Measurements from ENCODE around the gene ADNP. TPM values are rescaled to one million over a fixed set of nuclear protein-coding genes. Genes with fewer than 3 reads are reported as not detected.

The ADNP gene
- total RNA-seq, 1 experiment from 2014 or later: 106 TPM

DNA sequence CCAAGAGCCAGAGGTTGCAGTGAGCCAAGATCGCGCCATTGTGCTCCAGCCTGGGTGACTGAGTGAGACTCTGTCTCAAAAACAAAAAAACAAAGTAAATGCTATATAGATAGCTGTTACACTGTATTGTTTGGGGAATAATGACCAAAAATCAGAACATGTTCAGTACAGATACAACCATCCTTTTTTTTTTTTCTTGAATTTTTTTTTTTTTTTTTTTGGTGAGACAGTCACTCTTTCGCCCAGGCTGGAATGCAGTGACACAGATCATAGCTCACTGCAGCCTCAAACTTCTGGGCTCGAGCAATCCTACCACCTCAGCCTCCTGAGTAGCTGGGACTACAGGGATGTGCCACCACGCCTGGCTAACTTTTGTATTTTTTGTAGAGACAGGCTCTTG is 72.7 kb downstream of the ADNP start (continued):
- TF ChIP-seq, protein P1, sequence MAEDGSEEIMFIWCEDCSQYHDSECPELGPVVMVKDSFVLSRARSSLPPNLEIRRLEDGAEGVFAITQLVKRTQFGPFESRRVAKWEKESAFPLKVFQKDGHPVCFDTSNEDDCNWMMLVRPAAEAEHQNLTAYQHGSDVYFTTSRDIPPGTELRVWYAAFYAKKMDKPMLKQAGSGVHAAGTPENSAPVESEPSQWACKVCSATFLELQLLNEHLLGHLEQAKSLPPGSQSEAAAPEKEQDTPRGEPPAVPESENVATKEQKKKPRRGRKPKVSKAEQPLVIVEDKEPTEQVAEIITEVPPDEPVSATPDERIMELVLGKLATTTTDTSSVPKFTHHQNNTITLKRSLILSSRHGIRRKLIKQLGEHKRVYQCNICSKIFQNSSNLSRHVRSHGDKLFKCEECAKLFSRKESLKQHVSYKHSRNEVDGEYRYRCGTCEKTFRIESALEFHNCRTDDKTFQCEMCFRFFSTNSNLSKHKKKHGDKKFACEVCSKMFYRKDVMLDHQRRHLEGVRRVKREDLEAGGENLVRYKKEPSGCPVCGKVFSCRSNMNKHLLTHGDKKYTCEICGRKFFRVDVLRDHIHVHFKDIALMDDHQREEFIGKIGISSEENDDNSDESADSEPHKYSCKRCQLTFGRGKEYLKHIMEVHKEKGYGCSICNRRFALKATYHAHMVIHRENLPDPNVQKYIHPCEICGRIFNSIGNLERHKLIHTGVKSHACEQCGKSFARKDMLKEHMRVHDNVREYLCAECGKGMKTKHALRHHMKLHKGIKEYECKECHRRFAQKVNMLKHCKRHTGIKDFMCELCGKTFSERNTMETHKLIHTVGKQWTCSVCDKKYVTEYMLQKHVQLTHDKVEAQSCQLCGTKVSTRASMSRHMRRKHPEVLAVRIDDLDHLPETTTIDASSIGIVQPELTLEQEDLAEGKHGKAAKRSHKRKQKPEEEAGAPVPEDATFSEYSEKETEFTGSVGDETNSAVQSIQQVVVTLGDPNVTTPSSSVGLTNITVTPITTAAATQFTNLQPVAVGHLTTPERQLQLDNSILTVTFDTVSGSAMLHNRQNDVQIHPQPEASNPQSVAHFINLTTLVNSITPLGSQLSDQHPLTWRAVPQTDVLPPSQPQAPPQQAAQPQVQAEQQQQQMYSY (CRISPR knock-in tag; IDR thresholded peaks at IDR 0.05): no peak
- TF ChIP-seq PRRX2 (CRISPR knock-in tag; IDR thresholded peaks at IDR 0.05) (no peak), SMAD4 (CRISPR knock-in tag; IDR thresholded peaks at IDR 0.05) (no peak), OVOL2 (CRISPR knock-in tag; IDR thresholded peaks at IDR 0.05; ENCODE audit: borderline replicate concordance) (no peak), TP53 (CRISPR knock-in tag; IDR thresholded peaks at IDR 0.05) (no peak)
- TF ChIP-seq, protein P2, sequence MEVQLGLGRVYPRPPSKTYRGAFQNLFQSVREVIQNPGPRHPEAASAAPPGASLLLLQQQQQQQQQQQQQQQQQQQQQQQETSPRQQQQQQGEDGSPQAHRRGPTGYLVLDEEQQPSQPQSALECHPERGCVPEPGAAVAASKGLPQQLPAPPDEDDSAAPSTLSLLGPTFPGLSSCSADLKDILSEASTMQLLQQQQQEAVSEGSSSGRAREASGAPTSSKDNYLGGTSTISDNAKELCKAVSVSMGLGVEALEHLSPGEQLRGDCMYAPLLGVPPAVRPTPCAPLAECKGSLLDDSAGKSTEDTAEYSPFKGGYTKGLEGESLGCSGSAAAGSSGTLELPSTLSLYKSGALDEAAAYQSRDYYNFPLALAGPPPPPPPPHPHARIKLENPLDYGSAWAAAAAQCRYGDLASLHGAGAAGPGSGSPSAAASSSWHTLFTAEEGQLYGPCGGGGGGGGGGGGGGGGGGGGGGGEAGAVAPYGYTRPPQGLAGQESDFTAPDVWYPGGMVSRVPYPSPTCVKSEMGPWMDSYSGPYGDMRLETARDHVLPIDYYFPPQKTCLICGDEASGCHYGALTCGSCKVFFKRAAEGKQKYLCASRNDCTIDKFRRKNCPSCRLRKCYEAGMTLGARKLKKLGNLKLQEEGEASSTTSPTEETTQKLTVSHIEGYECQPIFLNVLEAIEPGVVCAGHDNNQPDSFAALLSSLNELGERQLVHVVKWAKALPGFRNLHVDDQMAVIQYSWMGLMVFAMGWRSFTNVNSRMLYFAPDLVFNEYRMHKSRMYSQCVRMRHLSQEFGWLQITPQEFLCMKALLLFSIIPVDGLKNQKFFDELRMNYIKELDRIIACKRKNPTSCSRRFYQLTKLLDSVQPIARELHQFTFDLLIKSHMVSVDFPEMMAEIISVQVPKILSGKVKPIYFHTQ (CRISPR knock-in tag; IDR thresholded peaks at IDR 0.05): no peak
- TF ChIP-seq, protein P3, sequence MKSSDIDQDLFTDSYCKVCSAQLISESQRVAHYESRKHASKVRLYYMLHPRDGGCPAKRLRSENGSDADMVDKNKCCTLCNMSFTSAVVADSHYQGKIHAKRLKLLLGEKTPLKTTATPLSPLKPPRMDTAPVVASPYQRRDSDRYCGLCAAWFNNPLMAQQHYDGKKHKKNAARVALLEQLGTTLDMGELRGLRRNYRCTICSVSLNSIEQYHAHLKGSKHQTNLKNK (CRISPR knock-in tag; IDR thresholded peaks at IDR 0.05): no peak
- TF ChIP-seq, protein P4, sequence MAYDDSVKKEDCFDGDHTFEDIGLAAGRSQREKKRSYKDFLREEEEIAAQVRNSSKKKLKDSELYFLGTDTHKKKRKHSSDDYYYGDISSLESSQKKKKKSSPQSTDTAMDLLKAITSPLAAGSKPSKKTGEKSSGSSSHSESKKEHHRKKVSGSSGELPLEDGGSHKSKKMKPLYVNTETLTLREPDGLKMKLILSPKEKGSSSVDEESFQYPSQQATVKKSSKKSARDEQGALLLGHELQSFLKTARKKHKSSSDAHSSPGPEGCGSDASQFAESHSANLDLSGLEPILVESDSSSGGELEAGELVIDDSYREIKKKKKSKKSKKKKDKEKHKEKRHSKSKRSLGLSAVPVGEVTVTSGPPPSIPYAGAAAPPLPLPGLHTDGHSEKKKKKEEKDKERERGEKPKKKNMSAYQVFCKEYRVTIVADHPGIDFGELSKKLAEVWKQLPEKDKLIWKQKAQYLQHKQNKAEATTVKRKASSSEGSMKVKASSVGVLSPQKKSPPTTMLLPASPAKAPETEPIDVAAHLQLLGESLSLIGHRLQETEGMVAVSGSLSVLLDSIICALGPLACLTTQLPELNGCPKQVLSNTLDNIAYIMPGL (CRISPR knock-in tag; IDR thresholded peaks at IDR 0.05): no peak
- TF ChIP-seq, protein P5, sequence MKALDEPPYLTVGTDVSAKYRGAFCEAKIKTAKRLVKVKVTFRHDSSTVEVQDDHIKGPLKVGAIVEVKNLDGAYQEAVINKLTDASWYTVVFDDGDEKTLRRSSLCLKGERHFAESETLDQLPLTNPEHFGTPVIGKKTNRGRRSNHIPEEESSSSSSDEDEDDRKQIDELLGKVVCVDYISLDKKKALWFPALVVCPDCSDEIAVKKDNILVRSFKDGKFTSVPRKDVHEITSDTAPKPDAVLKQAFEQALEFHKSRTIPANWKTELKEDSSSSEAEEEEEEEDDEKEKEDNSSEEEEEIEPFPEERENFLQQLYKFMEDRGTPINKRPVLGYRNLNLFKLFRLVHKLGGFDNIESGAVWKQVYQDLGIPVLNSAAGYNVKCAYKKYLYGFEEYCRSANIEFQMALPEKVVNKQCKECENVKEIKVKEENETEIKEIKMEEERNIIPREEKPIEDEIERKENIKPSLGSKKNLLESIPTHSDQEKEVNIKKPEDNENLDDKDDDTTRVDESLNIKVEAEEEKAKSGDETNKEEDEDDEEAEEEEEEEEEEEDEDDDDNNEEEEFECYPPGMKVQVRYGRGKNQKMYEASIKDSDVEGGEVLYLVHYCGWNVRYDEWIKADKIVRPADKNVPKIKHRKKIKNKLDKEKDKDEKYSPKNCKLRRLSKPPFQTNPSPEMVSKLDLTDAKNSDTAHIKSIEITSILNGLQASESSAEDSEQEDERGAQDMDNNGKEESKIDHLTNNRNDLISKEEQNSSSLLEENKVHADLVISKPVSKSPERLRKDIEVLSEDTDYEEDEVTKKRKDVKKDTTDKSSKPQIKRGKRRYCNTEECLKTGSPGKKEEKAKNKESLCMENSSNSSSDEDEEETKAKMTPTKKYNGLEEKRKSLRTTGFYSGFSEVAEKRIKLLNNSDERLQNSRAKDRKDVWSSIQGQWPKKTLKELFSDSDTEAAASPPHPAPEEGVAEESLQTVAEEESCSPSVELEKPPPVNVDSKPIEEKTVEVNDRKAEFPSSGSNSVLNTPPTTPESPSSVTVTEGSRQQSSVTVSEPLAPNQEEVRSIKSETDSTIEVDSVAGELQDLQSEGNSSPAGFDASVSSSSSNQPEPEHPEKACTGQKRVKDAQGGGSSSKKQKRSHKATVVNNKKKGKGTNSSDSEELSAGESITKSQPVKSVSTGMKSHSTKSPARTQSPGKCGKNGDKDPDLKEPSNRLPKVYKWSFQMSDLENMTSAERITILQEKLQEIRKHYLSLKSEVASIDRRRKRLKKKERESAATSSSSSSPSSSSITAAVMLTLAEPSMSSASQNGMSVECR (CRISPR knock-in tag; IDR thresholded peaks at IDR 0.05; ENCODE audit: borderline replicate concordance): no peak

DNA sequence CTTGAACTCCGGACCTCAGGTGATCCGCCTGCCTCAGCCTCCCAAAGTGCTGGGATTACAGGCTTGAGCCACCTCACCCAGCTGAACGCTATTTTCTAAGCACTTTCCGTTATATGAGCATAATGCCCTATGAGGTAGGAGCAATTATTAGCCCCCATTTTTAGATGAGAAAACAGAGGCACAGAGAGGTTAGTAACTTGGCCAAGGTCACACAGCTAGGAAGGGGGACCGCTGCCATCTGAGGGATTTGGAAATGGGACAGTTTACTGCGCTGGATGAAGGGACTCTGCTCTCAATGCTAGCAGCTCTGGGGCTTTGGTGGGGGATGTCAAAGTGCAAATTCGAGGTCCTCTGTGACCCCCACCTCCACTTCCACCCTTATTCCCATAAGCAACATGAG is 73.9 kb downstream of the ADNP start:
- Mint-ChIP-seq H3K36me3 (no peaks in the 10 kb centered on the region), H3K27ac (no peak overlapping the region), H3K4me3 (no peak overlapping the region), H3K9me3 (no peaks in the 10 kb centered on the region), H3K27me3 (ENCODE audit: low read depth) (no peaks in the 10 kb centered on the region), H3K4me1 (peaks cover 17% of the 10 kb centered on the region)
- ChIA-PET POLR2A (no interaction called here), CTCF (interaction anchor here (0.9 to 2.2 kb wide), 2 partner anchors 63 to 232 kb away, joined by 3 to 7 read pairs; partner anchors contain the start of gene BCAS4)
- DNase-seq (ENCODE audit: low spot score) (no peak), ATAC-seq (no peak)
- no peak for TF ChIP-seq RORB (CRISPR knock-in tag; IDR thresholded peaks at IDR 0.05)
- no peak for TF ChIP-seq IRF2 (CRISPR knock-in tag; IDR thresholded peaks at IDR 0.05; ENCODE audit: borderline replicate concordance, low read depth)
- TF ChIP-seq, protein P6, sequence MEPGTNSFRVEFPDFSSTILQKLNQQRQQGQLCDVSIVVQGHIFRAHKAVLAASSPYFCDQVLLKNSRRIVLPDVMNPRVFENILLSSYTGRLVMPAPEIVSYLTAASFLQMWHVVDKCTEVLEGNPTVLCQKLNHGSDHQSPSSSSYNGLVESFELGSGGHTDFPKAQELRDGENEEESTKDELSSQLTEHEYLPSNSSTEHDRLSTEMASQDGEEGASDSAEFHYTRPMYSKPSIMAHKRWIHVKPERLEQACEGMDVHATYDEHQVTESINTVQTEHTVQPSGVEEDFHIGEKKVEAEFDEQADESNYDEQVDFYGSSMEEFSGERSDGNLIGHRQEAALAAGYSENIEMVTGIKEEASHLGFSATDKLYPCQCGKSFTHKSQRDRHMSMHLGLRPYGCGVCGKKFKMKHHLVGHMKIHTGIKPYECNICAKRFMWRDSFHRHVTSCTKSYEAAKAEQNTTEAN (CRISPR knock-in tag; IDR thresholded peaks at IDR 0.05): no peak
- TF ChIP-seq ZNF317 (CRISPR knock-in tag; IDR thresholded peaks at IDR 0.05; ENCODE audit: borderline replicate concordance, low read depth): no peak
- no peak for TF ChIP-seq NFE2L1 (CRISPR knock-in tag; IDR thresholded peaks at IDR 0.05)
- TF ChIP-seq GRHL2 (CRISPR knock-in tag; IDR thresholded peaks at IDR 0.05; ENCODE audit: insufficient replicate concordance, severe bottlenecking): no peak
- TF ChIP-seq, protein P7, sequence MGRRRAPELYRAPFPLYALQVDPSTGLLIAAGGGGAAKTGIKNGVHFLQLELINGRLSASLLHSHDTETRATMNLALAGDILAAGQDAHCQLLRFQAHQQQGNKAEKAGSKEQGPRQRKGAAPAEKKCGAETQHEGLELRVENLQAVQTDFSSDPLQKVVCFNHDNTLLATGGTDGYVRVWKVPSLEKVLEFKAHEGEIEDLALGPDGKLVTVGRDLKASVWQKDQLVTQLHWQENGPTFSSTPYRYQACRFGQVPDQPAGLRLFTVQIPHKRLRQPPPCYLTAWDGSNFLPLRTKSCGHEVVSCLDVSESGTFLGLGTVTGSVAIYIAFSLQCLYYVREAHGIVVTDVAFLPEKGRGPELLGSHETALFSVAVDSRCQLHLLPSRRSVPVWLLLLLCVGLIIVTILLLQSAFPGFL (CRISPR knock-in tag; IDR thresholded peaks at IDR 0.05; ENCODE audit: borderline replicate concordance): no peak
- no peak for TF ChIP-seq ESRRA (CRISPR knock-in tag; IDR thresholded peaks at IDR 0.05; ENCODE audit: borderline replicate concordance)
- TF ChIP-seq ZNF219 (CRISPR knock-in tag; IDR thresholded peaks at IDR 0.05; ENCODE audit: borderline replicate concordance): no peak
- TF ChIP-seq SMAD4 (CRISPR knock-in tag; IDR thresholded peaks at IDR 0.05): no peak
- TF ChIP-seq FOXK1 (CRISPR knock-in tag; IDR thresholded peaks at IDR 0.05): no peak
- no peak for TF ChIP-seq SOX15 (CRISPR knock-in tag; IDR thresholded peaks at IDR 0.05)
- TF ChIP-seq NFATC4 (CRISPR knock-in tag; IDR thresholded peaks at IDR 0.05): no peak
- TF ChIP-seq ATF1 (CRISPR knock-in tag; IDR thresholded peaks at IDR 0.05): no peak
